COLO668 (cell line): Measurements from ENCODE around the gene DNAJB9.

ENCODE experiments used
- DNase-seq: peaks from one replicate; lab custom pipeline; 2025; ENCODE audit not compliant: unreplicated experiment; lab: John Stamatoyannopoulos, UW

The DNAJB9 gene

GRCh38 chr7:108565987-108566386, 3.7 kb upstream of the DNAJB9 start:
- DNase-seq = no peak

- DNase-seq = no peak
These were observed 783 bp upstream of the DNAJB9 start for GRCh38 chr7:108568801-108569380.

GRCh38 chr7:108570146-108570755, 577 bp downstream of the DNAJB9 start:
- DNase-seq = peak; percentile 54

GRCh38 chr7:108572480-108572879, 2.8 kb downstream of the DNAJB9 start:
- DNase-seq = no peak

- DNase-seq = no peak
These were observed 5.5 kb downstream of the DNAJB9 start for GRCh38 chr7:108575156-108575555.

GRCh38 chr7:108576116-108576515, 6.4 kb downstream of the DNAJB9 start:
- DNase-seq = no peak

- no peak for DNase-seq
These were observed 9.3 kb downstream of the DNAJB9 start for GRCh38 chr7:108578937-108579336.

GRCh38 chr7:108580298-108580697, 10.6 kb downstream of the DNAJB9 start:
- no peak for DNase-seq

- no peak for DNase-seq
These were observed 12.2 kb downstream of the DNAJB9 start for GRCh38 chr7:108581655-108582491.

- DNase-seq = no peak
These were observed 14.5 kb downstream of the DNAJB9 start for GRCh38 chr7:108584211-108584610.

GRCh38 chr7:108585843-108586242, 16.2 kb downstream of the DNAJB9 start:
- DNase-seq = no peak

GRCh38 chr7:108586274-108586710, 16.6 kb downstream of the DNAJB9 start:
- DNase-seq = no peak

- DNase-seq = no peak
These were observed 19.5 kb downstream of the DNAJB9 start for GRCh38 chr7:108589199-108589598.

- no peak for DNase-seq
These were observed 20.2 kb downstream of the DNAJB9 start for GRCh38 chr7:108589874-108590273.

GRCh38 chr7:108590606-108591005, 20.9 kb downstream of the DNAJB9 start:
- no peak for DNase-seq

GRCh38 chr7:108592646-108593201, 23.1 kb downstream of the DNAJB9 start:
- DNase-seq = peak; percentile 58

GRCh38 chr7:108596560-108596959, 26.9 kb downstream of the DNAJB9 start:
- DNase-seq = no peak

GRCh38 chr7:108598153-108598552, 28.5 kb downstream of the DNAJB9 start:
- DNase-seq = peak; percentile 60

GRCh38 chr7:108598914-108599580, 29.4 kb downstream of the DNAJB9 start:
- no peak for DNase-seq

- no peak for DNase-seq
These were observed 30.7 kb downstream of the DNAJB9 start for GRCh38 chr7:108600399-108600798.

- peak; percentile 43 for DNase-seq
These were observed 34.1 kb downstream of the DNAJB9 start for GRCh38 chr7:108603656-108604306.
